GM19023 (cell line): ENCODE results near the gene ALDOB.

Experiments used
- ATAC-seq: cut with Tn5 transposase; IDR thresholded peaks from one replicate; pipeline ENCODE4 v1.9.1; 2021; ENCODE audit warnings: mild to moderate bottlenecking, moderate library complexity; ENCODE audit not compliant: unreplicated experiment

Gene ALDOB

GRCh38 chr9:101427957-101428655 is 7.5 kb downstream of the ALDOB start:
- ATAC-seq = peak; percentile 64

GRCh38 chr9:101427358-101427757 is 8.2 kb downstream of the ALDOB start:
- ATAC-seq = no peak

DNA sequence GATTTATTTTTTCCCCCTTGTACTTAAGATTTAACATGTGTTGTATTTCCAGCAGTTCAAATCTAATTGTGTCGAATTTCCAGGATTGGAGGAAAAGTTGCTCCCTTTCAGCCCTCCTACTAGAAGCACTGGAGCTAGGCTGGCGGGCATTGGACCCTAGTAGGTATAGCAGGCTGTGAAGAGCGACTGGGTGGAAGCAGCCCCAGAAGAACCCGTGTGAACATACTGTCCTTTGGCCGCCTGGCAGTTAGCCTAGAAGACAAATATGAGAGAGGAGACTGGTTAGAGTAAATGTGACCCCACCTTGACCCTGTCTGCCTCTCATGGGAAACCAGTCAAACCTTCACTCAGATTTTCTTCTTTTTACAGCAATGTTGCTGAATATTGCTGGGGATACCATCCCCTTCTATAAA is 13.9 kb downstream of the ALDOB start:
- ATAC-seq = no peak

DNA sequence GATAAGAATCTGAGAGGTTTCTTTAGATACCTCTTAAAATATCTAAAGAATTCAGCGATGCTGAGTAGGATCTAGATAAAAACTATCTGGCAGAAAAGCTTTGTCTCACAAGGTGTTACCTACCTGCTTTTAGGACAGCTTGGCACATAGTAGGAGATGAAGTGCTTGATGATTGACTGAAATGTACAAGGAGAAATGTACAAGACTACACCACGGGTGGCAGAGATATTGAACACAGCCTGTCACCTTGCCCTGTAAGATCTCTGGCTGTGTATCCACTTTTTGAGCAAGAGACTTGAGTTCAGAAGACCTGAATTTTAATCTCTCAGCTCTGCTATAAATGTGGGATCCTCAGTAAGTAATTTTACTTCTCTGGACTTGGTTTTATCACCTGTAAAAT is 15.7 kb downstream of the ALDOB start:
- ATAC-seq = no peak

DNA sequence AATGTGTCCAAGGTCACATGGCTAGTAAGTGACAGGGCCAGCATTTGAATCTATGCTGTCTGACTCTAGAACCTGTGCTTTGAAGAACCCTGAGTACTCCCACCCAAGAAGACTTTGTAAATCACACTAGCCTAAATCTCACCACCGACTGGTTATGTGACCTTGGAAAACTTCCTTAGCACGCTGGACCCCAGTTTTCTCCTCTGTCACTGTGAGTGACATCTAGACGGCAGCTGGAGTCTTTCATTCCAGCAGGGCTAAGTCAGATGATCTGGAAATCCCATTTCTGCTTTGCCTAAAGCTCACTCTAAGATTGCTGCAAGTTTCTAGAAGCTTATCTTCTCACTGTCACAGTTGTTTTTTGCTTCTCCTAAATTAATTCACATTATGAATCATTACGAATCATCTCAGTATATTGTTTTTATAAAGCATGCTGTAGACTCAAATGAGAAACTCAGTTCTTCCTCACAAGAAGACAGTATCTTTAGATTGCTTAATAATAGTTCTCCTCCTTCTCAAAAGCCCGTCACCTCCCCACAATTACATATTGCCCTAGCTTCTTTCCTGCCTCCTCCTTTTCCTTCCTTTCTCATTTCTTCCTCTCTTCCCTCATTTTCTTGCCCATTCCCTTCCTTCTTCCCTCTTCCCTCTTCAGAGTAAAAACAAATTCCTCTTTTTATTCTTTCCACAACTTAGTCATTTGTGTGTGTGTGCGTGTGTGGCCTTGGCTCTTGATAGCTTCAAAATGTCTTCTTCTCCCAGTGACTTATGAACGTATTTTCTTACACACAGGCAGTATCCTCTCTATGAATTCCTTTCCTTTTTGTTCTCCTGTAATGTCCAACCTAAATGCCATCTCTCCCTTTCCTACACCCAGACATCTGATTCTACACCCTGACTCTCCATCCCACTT is 16.8 kb downstream of the ALDOB start:
- no peak for ATAC-seq

DNA sequence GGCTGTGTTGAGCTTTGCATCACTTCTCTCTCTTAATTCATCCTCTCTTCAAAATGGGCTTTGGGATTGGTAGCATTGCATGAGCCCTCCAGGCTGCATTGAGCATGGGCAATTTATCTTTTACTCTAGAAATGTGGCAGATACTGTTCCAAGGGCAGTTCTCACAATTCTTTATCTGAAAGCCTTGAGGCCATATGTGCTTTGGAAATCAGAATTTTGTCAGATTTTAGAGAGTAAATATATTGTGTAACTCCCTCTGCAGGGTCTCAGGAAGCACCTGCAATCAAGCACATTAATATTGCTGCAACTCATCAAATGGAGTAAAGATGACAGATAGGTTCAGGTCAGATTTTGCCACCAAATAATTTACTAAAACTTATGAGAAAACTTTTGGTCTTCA is 17.6 kb downstream of the ALDOB start:
- no peak for ATAC-seq

- no peak for ATAC-seq
These were observed 18.2 kb downstream of the ALDOB start for GRCh38 chr9:101417389-101417788.

DNA sequence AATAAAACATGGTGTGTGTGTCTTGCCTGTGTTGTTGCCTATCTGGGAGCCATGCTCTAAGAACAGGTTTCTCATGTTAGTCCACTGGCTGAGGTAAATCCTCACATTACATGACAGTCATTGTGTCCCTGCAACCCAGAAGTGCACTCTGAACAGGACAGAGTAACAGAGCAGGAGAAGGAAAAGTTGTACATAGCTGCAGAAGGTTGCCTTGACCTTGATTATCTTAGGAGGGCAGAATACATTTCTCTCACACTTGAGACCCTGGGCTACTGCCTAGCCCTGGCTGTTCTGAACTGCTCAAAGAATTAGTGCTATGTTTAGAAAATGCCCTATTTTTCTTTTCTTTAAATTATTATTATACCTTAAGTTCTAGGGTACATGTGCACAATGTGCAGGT is 20.0 kb downstream of the ALDOB start:
- ATAC-seq = no peak

- no peak for ATAC-seq
These were observed 20.7 kb downstream of the ALDOB start for GRCh38 chr9:101414839-101415238.

- no peak for ATAC-seq
These were observed 26.5 kb downstream of the ALDOB start for GRCh38 chr9:101409079-101409477.

DNA sequence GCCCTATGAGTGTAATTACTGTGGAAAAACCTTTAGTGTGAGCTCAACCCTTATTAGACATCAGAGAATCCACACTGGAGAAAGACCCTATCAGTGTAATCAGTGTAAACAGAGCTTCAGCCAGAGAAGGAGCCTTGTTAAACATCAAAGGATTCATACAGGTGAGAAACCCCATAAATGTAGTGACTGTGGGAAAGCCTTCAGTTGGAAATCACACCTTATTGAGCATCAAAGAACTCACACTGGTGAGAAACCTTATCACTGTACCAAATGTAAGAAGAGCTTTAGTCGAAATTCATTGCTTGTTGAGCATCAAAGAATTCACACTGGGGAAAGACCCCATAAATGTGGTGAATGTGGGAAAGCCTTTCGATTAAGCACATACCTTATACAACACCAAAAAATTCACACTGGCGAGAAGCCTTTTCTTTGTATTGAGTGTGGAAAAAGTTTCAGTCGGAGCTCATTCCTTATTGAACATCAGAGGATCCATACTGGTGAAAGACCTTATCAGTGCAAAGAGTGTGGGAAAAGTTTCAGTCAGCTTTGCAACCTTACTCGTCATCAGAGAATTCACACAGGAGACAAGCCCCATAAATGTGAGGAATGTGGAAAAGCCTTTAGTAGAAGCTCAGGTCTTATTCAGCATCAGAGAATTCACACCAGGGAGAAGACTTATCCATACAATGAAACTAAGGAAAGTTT is 27.0 kb downstream of the ALDOB start:
- ATAC-seq = no peak

DNA sequence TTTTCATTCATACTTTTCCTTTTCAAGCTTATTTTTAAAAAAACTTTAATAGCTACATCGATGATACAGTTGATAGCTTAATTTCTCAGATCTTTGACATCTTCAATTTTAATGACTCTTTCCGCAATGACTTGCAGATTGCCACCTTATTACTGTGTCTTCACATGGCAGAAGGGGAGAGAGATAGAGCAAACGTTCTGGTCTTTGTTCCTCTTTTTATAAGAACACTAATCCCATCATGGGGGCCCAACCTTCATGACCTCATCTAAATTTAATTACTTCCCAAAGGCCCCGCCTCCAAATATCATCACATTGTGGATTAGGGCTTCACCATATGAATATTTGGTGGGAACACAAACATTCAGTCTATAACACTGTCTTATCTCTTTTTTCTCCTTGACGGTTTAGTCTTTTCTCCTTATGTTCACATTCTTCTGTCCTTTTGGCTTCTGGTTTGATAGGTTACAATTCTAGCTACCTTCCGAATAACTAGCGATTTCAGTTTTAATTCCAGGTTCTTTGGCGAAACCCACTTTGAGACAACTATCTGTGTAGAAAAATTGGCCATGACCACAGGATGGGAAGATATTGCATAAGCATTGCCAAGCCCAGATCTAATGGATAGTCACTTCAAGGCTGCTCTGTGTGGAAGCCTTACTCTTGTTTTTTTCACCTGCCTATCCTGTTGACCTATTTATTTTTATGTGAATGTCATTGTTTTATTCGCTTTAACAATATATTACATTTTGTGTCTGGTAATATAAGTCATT is 31.9 kb downstream of the ALDOB start:
- no peak for ATAC-seq

DNA sequence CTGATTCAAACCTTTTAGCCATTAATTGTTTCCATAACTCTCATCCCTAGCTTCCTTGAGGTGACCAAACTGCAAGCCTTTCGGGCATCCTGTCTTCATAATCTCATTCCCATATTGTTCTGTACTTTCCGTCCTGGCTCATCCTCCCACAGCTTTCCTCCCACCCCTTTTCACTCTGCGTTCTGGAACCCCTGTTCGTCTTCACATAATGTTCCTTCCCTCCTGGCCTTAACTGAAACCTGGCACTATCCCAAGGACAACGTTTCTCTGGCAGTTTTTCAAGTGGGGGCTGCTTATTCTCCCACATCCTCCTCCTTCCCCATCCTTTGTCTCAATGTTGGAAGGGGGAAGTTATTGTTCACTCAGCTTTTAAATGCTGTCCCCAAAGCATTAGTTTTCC is 35.5 kb downstream of the ALDOB start:
- ATAC-seq = no peak

GRCh38 chr9:101399643-101399970 is 36.0 kb downstream of the ALDOB start:
- ATAC-seq = no peak

DNA sequence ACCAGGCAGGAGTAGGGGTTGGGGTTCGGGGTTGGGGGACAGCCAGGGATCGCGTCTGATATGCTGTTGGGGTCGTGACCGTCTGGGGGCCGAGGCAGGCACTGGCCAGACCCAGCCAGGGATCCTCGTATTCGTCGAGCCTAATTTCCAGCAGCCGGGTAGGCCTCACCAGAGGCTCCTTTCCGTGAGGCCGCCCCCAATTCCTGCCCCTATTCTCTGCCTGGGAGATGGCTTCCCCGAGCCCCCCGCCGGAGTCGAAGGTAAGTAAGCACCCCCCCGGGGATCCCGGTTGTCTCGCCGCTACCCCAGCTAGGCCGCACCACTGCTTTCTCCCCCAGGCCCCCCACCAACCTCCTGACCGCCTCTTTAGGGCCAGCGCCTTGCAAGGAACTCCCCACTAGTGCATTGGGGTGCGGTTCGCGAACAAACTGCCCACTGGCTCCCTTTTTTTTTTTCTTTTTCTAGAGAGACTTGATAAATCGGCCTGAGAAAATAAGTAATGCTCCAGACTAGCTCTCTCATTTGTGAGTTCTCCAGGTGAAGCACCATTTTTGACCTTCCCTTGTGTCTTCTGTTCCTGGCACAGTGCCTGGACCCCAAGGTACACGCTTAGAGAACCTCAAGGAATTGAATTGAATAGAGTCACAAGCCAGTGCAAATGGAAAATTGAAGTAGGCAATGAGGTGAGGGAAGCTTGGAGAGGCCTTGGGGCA is 36.5 kb downstream of the ALDOB start:
- peak; percentile 7 for ATAC-seq

DNA sequence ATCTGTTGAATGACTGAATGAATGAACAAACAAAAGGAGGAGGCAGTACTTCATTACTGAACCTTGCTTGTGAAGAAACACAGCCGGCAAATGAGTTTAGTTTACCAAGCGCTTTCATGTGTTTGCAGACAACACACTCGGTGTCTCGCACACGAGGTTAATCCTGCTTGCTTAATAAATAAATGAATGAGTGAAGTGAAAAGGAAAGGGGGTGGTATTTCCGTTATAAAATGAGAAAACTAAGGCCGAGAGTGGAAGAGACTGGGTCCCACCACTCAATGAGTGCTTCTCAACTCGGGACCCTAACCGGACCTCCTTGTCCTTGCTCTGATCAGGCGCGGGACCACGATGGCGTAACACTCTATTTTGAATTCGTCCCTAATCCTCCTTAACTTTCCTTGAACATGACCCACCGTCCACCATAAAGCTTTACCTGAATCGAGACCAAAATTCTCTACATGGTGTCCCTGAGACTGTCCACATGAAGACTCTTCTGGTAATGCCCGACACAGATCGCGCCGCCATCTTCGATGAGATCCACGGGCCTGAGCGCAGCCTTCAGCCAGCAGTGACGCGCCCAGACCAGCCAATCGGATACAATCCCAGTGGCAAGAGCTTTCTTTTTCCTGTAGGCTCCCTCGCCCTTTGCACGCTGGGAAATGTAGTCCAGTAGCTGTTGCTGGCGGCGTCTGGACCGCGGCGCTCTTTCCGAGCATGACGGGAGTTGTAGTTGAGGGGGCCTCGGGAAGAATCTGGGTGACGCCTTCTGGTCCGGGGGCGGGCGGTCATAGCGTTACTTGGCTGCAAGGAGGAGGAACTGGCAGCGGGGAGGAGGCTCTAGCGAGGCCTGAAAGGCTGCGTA is 37.3 kb downstream of the ALDOB start, which contains the start of the genes MRPL50 and ZNF189:
Gene MRPL50 (minus strand): TSS at position 551 of the 862 bp plus-strand sequence. CDS start 26 bp downstream, at position 525.
Gene ZNF189 (plus strand): TSS at position 784 of the 862 bp plus-strand sequence. CDS start 306 bp downstream, outside the sequence.
- ATAC-seq = peak; percentile 98

- no peak for ATAC-seq
These were observed 37.9 kb downstream of the ALDOB start for GRCh38 chr9:101397746-101398067.

DNA sequence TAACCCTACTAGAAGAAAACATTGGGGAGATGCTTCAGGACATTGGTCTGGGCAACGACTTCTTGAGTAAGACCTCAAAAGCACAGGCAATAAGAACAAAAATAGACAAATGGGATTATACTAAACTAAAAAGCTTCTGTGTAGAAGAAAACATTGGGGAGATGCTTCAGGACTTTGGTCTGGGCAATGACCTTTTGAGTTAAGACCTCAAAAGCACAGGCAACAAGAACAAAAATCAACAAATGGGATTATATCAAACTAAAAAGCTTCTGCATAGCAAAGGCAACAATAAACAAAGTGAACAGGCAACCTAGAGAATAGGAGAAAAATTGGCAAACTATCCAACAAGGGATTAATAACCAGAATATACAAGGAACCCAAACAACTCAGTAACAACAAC is 40.9 kb downstream of the ALDOB start:
- no peak for ATAC-seq

DNA sequence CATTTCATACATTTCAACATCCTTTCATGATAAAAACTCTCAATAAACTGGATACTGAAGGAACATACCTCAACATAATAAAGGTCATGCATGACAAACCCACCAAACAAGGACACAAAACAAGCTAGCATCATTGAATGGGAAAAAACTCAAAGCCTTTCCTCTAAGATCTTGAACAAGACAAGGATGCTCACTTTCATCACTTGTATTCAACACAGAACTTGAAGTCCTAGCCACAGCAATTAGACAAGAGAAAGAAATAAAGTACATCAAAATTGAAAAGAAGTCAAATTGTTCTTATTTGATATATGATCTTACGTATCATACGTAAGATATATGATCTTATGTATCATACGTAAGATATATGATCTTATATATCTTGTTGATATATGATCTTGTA is 42.4 kb downstream of the ALDOB start:
- ATAC-seq = no peak
